NCI-H1930 (cell line): ENCODE results near the gene IL4R.
"Not testable (repeated sequence)": the region's sequence is repeated elsewhere in the genome, so short reads cannot be mapped to it uniquely, and the experiment has no call there.

Experiments used
- DNase-seq, 2 experiments: peaks; one replicate each; lab custom pipeline; 2025; lab: John Stamatoyannopoulos, UW

IL4R gene

GRCh38 chr16:27404163-27404823 lies 90.5 kb downstream of the IL4R start:
- DNase-seq, result no peak

- DNase-seq, result no peak
Observed at GRCh38 chr16:27405546-27406451, 92.0 kb downstream of the IL4R start.

GRCh38 chr16:27406511-27407128 lies 92.8 kb downstream of the IL4R start:
- DNase-seq, result no peak

GRCh38 chr16:27407133-27407532 lies 93.4 kb downstream of the IL4R start:
- DNase-seq, result no peak

GRCh38 chr16:27408012-27408601 lies 94.3 kb downstream of the IL4R start:
- DNase-seq, result no peak

GRCh38 chr16:27408602-27409031 lies 94.8 kb downstream of the IL4R start:
- DNase-seq, result no peak

GRCh38 chr16:27409958-27410357 lies 96.2 kb downstream of the IL4R start:
- not testable (repeated sequence) for DNase-seq

GRCh38 chr16:27410761-27411160 lies 97.0 kb downstream of the IL4R start:
- no peak for DNase-seq

GRCh38 chr16:27413956-27414355 lies 100.2 kb downstream of the IL4R start:
- no peak for DNase-seq
